GM18498 (cell line): Measurements from ENCODE around the gene CCR7.

Source experiments
- ATAC-seq: cut with Tn5 transposase; IDR thresholded peaks from one replicate; pipeline ENCODE4 v1.9.1; 2021; ENCODE audit warnings: mild to moderate bottlenecking, moderate library complexity; ENCODE audit not compliant: unreplicated experiment

Gene CCR7

GRCh38 chr17:40538936-40539705 is 26.2 kb downstream of the CCR7 start:
- ATAC-seq: no peak

GRCh38 chr17:40538019-40538935 is 27.0 kb downstream of the CCR7 start:
- ATAC-seq: no peak

- ATAC-seq: no peak
Observed at GRCh38 chr17:40536295-40537171, 28.7 kb downstream of the CCR7 start.

GRCh38 chr17:40535924-40536294 is 29.4 kb downstream of the CCR7 start:
- ATAC-seq: no peak

- ATAC-seq: no peak
Observed at GRCh38 chr17:40535438-40535837, 29.8 kb downstream of the CCR7 start.

- no peak for ATAC-seq
Observed at GRCh38 chr17:40534371-40535189, 30.7 kb downstream of the CCR7 start.

- no peak for ATAC-seq
Observed at GRCh38 chr17:40533896-40534295, 31.4 kb downstream of the CCR7 start.

GRCh38 chr17:40532520-40533253 is 32.6 kb downstream of the CCR7 start:
- no peak for ATAC-seq

- ATAC-seq: peak; percentile 42
Observed at GRCh38 chr17:40531051-40531991, 34.0 kb downstream of the CCR7 start.

GRCh38 chr17:40530531-40530994 is 34.7 kb downstream of the CCR7 start:
- no peak for ATAC-seq

GRCh38 chr17:40529991-40530390 is 35.3 kb downstream of the CCR7 start:
- ATAC-seq: no peak

- no peak for ATAC-seq
Observed at GRCh38 chr17:40528692-40529417, 36.4 kb downstream of the CCR7 start.

- no peak for ATAC-seq
Observed at GRCh38 chr17:40526668-40527067, 38.6 kb downstream of the CCR7 start.

GRCh38 chr17:40525294-40525693 is 40.0 kb downstream of the CCR7 start:
- no peak for ATAC-seq

- ATAC-seq: no peak
Observed at GRCh38 chr17:40524243-40524965, 40.9 kb downstream of the CCR7 start.

- no peak for ATAC-seq
Observed at GRCh38 chr17:40522961-40523310, 42.3 kb downstream of the CCR7 start.
